Neural progenitor cell (in vitro differentiated cells): Measurements from ENCODE around the gene D2HGDH.

Experiments used
- CTCF ChIP-seq: fragments of 200-600 bp; sonication (generic); IDR thresholded peaks from 2 replicates; pipeline ENCODE4 v1.5.1; 2017; ENCODE audit warnings: antibody characterized with exemption, mild to moderate bottlenecking
- EZH2 ChIP-seq: fragments of 200-600 bp; sonication (generic); IDR thresholded peaks from 2 replicates; pipeline ENCODE4 v1.6.1; 2017; ENCODE audit warnings: antibody characterized with exemption, mild to moderate bottlenecking, moderate library complexity

- TF ChIP-seq CTCF (no peak), EZH2 (no peak)
These were observed 63.7 kb downstream of the D2HGDH start for GRCh38 chr2:241798081-241798630.
